Mammary epithelial cell (primary cell): Measurements from ENCODE around the gene KAT6B.

Source experiments
- CTCF ChIP-seq, 2 donors: IDR thresholded peaks in 1 of 2; conservative IDR thresholded peaks in 1 of 2; 2 replicates each; pipeline ENCODE4 v1.5.1; 2011 to 2012; ENCODE audit warnings: inconsistent platforms in 2 of 2, low read length in 2 of 2, mild to moderate bottlenecking in 2 of 2, control low read depth in 1 of 2, low read depth in 1 of 2; ENCODE audit not compliant: insufficient read depth in 1 of 2; ENCODE audit errors: extremely low read depth in 1 of 2
- EZH2 ChIP-seq: IDR thresholded peaks from 2 replicates; pipeline ENCODE4 v1.6.1; 2012; ENCODE audit warnings: low read length, inconsistent platforms, borderline replicate concordance

DNA sequence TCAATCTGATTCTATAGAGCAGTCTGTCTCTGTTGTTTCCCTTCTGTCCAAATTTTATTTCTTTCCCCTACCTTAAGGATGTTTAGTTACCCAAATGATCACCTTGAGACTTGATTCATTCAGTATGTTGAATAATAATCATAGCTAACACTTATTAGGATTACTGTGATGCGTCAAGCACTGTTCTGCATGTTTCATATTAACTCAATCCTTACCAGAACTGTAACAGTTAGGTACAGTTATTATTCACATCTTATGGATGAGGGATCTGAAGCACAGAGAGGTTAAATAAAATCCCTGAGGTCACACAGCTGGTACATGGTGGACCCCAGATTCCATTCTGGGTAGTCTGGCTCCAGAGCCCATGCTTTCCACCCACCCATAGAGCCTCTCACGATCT lies 187.1 kb downstream of the KAT6B start:
- TF ChIP-seq CTCF (conservative IDR thresholded peaks at IDR 0.05 in 1 of 2, IDR thresholded peaks at IDR 0.05 in 1 of 2; ENCODE audit: extremely low read depth in 1 of 2, insufficient read depth in 1 of 2, low read depth in 1 of 2, low read length in 2 of 2) (no peak), EZH2 (no peak)
